CD4-positive, alpha-beta T cell treated with Interferon alpha-2 for 1 hour (primary cell): ENCODE data around the gene APOC3.
A peak's percentile ranks its signal among the peaks of the same experiment; 100 is the strongest.
"Not testable (repeated sequence)": the region's sequence is repeated elsewhere in the genome, so short reads cannot be mapped to it uniquely, and the experiment has no call there.

Experiments used
- DNase-seq, 2 donors: peaks; one replicate each; pipeline ENCODE4 v3.0.0-alpha.2; 2020 to 2022

Gene APOC3

GRCh38 chr11:116829525-116830183, at the start of gene APOC3:
Gene APOC3, plus strand, starts transcription at chr11:116829907. Its CDS starts 676 bp downstream, at chr11:116830583.
- DNase-seq: no peak

GRCh38 chr11:116782728-116783127, 47.0 kb upstream of the APOC3 start:
- DNase-seq: no peak

- no peak for DNase-seq
Observed at GRCh38 chr11:116786326-116786725, 43.4 kb upstream of the APOC3 start.

- DNase-seq: no peak
Observed at GRCh38 chr11:116786966-116787365, 42.7 kb upstream of the APOC3 start.

- DNase-seq: no peak
Observed at GRCh38 chr11:116787436-116787785, 42.3 kb upstream of the APOC3 start.

- DNase-seq: peak; percentile 84 to 90
Observed at GRCh38 chr11:116787786-116788486, 41.8 kb upstream of the APOC3 start, which contains the start of gene ZPR1. Gene ZPR1, minus strand, starts transcription at chr11:116788023. Its CDS starts 33 bp downstream, at chr11:116787990.

- DNase-seq: no peak
Observed at GRCh38 chr11:116788534-116788933, 41.2 kb upstream of the APOC3 start.

GRCh38 chr11:116788975-116789374, 40.7 kb upstream of the APOC3 start:
- DNase-seq: no peak

GRCh38 chr11:116790167-116791001, 39.3 kb upstream of the APOC3 start:
- no peak for DNase-seq

- peak; percentile 67 to 80 for DNase-seq
Observed at GRCh38 chr11:116791002-116791812, 38.5 kb upstream of the APOC3 start.

GRCh38 chr11:116791813-116792143, 37.9 kb upstream of the APOC3 start, which contains the start of gene APOA5:
Gene APOA5, minus strand, starts transcription at chr11:116791879. Its CDS starts 19 bp downstream, at chr11:116791860.
- no peak for DNase-seq

GRCh38 chr11:116792144-116792868, 37.4 kb upstream of the APOC3 start:
- DNase-seq: no peak

- DNase-seq: no peak
Observed at GRCh38 chr11:116792869-116793771, 36.6 kb upstream of the APOC3 start.

GRCh38 chr11:116793772-116794097, 36.0 kb upstream of the APOC3 start:
- no peak for DNase-seq

GRCh38 chr11:116794851-116795250, 34.9 kb upstream of the APOC3 start:
- DNase-seq: no peak

GRCh38 chr11:116796548-116796947, 33.2 kb upstream of the APOC3 start:
- DNase-seq: no peak

GRCh38 chr11:116797816-116798215, 31.9 kb upstream of the APOC3 start:
- no peak for DNase-seq

- DNase-seq: no peak
Observed at GRCh38 chr11:116798368-116798767, 31.3 kb upstream of the APOC3 start.

GRCh38 chr11:116800610-116801009, 29.1 kb upstream of the APOC3 start:
- DNase-seq: no peak

GRCh38 chr11:116801662-116802061, 28.0 kb upstream of the APOC3 start:
- not testable (repeated sequence) for DNase-seq

- DNase-seq: no peak
Observed at GRCh38 chr11:116804001-116804400, 25.7 kb upstream of the APOC3 start.
